ENCODE results near the gene FCN3.
"Not testable (repeated sequence)": the region's sequence is repeated elsewhere in the genome, so short reads cannot be mapped to it uniquely, and the experiment has no call there.

Gene FCN3

GRCh38 chr1:27400082-27400962 lies 25.7 kb upstream of the FCN3 start:
- DNase-seq (ENCODE audit: extremely low read depth in 1 of 2, low read depth in 1 of 2) = no peak

- DNase-seq (ENCODE audit: extremely low read depth in 1 of 2, low read depth in 1 of 2) = no peak
Observed at GRCh38 chr1:27399251-27400025, 24.8 kb upstream of the FCN3 start.

DNA sequence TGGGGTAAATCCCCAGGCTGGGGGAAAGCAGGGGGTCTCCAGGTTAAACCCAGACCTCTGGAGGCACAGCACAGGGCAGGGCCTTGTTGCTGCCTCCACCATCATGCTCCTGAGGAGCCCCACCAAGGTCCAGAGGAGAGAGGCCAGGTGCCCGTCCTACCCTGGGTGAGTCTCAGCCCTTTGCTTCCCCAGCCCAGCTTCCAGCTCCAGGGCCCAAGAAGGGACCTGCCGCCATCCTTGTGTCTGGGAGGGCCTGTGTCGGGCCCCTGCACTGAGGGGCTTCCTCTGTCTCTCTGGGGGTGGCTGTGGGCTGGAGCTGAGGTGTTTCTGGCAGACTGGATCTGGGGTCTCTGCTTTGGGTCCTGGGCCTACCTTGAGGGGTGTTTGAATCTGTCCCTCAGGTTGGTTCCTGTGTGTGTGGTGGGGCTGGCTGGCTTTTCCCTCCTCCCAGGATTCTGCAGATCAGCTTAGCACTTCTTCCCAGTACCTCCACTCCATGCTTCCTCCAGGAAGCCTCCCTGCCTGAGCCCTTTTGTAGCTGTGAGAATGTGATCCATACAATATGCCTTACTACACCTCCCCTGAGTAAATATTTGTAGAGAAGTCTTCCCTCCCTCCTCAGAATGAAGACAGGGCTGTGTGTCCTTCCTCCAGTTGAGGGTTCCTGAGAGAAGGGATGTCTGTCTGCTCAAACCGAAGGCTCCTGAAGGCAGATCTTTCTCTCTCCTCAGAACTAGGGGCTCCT lies 24.0 kb upstream of the FCN3 start:
- no peak for DNase-seq (ENCODE audit: extremely low read depth in 1 of 2, low read depth in 1 of 2)

DNA sequence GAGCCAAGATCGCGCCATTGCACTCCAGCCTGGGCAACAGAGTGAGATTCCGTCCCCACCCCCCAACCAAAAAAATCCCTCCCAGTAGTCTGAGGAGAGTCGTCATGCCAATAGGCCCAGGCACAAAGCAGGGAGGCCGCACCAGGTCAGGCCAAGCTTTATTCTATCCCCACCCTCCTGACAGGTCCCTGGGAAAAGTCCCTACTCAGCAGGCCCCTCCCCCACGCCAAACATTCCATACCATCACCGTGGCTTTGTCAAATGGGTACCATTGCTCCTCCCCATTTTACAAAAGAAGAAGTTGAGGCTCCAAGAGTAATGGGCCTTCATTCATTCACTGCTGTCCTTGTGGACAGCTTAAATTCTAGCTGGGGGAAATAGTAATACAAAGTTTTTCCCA lies 23.1 kb upstream of the FCN3 start:
- no peak for DNase-seq (ENCODE audit: extremely low read depth in 1 of 2, low read depth in 1 of 2)

DNA sequence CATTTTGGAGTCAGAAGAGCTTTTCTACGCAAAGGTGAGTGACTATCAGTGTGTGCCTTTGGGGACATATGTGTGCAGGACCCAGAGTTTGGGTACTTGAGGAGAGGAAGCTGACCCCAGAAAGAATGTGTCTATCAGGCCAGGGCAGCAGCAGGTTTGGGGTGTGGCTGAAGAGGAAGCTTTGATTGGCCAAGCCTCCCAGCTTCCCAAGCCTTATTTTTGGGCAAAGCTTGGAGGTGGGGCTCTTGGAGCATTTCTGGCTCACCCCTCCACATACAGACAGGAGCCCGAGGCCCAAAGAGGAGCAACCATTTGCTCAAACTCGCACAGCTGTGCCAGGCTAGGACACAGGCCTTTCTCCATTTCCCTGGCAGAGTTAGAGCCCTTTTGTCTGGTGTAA lies 22.5 kb upstream of the FCN3 start:
- DNase-seq (ENCODE audit: extremely low read depth in 1 of 2, low read depth in 1 of 2) = no peak

DNA sequence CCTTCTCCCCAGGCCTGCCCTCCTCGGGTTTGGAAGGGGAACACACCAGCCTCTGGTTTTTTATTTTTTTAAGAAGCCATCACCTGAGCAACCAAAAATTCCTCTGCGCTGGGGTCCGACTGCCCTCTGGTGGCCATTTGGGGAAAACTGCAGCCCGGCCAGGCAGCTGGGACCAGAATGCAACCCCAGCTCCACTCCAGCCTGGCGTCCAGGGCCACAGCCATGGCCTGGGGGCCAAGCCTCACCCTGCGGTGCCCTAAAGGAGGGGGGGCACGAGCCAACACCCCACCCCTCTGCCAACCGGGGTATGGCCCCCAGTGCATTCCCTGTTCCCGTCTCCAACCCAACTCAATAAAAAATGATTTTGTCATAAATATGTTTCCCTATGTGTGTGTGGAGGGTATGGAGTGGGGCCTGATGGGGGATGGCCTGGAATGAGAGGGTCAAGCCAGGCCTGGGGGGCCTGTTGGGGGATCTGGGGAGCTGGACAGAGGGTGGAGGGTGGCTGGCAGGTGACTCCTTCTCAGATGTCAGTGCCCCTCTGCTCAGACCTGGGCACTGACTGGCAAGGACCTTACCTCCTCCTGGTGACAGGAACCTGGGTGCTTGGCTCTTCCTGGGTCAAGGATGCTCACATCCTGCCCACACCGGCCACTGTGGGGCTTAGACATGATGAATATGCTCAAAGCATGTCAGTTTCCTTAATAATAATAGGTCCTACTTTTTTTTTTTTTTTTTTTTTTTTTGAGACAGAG lies 21.0 kb upstream of the FCN3 start:
- DNase-seq (ENCODE audit: extremely low read depth in 1 of 2, low read depth in 1 of 2) = peak; percentile 60 to 64

GRCh38 chr1:27394925-27395324 lies 20.3 kb upstream of the FCN3 start:
- no peak for DNase-seq (ENCODE audit: extremely low read depth in 1 of 2, low read depth in 1 of 2)

DNA sequence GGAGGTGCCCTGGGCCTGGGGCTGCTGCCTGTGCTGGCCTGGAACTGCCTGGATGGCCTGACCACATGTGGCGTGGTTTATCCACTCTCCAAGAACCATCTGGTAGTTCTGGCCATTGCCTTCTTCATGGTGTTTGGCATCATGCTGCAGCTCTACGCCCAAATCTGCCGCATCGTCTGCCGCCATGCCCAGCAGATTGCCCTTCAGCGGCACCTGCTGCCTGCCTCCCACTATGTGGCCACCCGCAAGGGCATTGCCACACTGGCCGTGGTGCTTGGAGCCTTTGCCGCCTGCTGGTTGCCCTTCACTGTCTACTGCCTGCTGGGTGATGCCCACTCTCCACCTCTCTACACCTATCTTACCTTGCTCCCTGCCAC lies 19.6 kb upstream of the FCN3 start:
- no peak for DNase-seq (ENCODE audit: extremely low read depth in 1 of 2, low read depth in 1 of 2)

GRCh38 chr1:27393641-27394281 lies 19.1 kb upstream of the FCN3 start:
- no peak for DNase-seq (ENCODE audit: extremely low read depth in 1 of 2, low read depth in 1 of 2)

DNA sequence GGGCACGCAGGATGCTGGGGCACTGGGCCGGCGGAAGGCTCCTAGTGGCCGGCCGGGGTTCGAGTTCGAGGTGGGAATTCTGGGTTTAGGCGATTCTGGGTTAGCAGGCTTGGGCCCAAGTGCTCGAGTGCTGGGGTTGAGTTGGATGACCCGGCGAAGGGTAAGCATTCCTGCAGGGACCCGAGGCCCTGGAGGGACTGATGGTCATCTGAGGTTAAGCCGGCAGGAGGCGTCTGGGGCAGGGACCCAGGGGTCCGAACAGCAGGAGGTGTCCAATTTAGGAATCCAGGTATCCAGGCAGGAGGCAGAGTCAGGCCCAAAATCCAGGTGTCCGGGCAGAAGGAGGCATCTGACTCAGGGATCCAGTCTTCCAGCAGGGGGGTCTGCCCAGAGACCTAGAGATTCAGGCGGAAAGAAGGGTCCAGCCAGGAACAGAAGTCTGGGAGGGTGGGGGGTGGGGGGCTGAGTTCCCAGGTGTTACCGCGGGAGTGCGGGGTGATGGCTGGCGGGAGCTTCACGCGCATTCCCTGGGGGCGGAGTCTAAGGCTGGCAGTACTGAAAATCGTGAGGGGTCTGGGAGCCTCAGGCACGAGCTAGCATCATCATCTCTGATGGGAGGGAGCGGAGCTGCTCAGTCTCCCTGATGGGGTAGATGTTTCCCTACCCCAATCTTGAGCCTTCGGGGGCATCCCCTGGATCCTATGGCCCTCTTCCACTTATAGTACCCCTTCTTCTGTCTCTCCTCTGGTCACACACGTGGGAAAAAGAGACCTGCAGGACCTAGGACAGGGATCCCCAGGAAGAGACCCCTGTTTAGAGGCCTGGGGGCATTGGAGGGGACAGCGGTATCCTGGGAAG lies 18.4 kb upstream of the FCN3 start:
- DNase-seq (ENCODE audit: extremely low read depth in 1 of 2, low read depth in 1 of 2) = no peak

DNA sequence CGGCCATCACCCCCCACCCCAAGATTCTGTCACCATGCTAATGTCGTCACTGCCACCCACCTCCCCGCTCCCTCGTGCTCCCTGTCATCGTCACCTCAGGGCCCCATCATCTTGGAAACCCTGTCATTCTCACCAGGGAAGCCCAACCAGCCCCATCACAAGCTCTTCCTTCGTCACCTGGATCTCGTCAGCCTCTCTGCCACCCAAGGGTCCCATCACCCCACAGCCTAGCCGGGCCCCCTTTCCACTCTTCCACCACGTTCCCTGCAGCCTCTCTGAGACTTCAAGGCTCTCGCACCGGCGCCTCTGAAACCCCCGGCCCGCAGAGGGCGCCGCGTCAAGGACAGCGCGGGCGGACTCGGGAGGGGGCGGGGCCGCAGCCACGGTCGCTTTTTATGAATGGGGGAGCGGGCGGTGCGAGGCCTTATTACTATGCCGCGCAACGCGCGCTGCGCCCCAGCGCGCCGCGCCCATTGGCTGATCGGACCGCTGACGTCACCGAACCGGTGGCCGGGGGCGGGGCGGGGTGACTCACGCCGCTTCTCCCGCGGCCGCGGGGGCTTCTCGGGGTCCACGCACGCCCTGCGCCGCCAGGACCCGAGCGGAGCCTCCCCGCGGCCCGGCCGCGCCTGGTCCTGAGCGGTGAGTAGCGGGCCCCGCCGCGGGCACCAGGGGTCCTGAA lies 17.6 kb upstream of the FCN3 start, which contains the start of gene GPR3:
TSS of gene GPR3 (plus strand) at position 527 of the 682 bp plus-strand sequence. CDS start 1,177 bp downstream, outside the sequence.
- peak; percentile 80 to 86 for DNase-seq (ENCODE audit: extremely low read depth in 1 of 2, low read depth in 1 of 2)

GRCh38 chr1:27391511-27392095 lies 17.0 kb upstream of the FCN3 start:
- DNase-seq (ENCODE audit: extremely low read depth in 1 of 2, low read depth in 1 of 2) = no peak

GRCh38 chr1:27388337-27389005 lies 13.8 kb upstream of the FCN3 start:
- DNase-seq (ENCODE audit: extremely low read depth in 1 of 2, low read depth in 1 of 2) = peak in 1 of 2 donors; percentile 59

GRCh38 chr1:27384797-27385196 lies 10.2 kb upstream of the FCN3 start:
- DNase-seq (ENCODE audit: extremely low read depth in 1 of 2, low read depth in 1 of 2) = not testable (repeated sequence)

- DNase-seq (ENCODE audit: extremely low read depth in 1 of 2, low read depth in 1 of 2) = no peak
Observed at GRCh38 chr1:27383661-27384060, 9.0 kb upstream of the FCN3 start.

DNA sequence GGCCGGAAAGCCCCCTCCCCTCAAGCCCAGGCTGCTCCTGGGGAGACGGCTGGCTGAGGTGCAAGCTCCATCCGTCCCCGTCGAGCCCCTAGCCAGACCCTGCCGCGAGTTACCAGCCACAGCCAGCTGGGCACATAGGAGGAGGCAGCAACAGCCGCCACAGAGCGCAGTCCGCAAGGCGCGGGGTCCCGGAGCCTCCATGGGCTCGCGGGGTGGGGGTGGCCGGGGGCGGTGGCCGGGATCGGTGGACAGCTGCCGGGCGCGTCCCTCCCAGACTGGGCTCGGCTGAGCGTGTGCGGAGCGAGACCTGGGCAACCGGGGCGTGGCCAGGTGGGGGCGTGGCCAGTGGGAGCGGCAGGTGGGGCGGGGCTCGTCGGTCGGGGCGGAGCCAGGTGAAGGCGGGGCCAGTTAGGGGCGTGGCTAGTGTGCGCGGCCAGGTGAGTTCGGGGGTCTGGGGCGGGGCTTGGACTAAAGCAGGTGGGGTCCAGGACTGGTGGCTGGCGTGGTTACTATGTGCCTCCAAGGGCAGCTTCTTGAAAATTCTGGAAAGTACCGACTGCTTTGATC lies 8.5 kb upstream of the FCN3 start, which contains the start of gene CD164L2:
TSS of gene CD164L2 (minus strand) at position 295 of the 567 bp plus-strand sequence. CDS start at position 201, 94 bp downstream.
- no peak for DNase-seq (ENCODE audit: extremely low read depth in 1 of 2, low read depth in 1 of 2)

All from activated CD8-positive, alpha-beta memory T cell treated with anti-CD3 and anti-CD28 coated beads for 1 hour (primary cell).